ENCODE results near the gene COP1. TPM values are rescaled to one million over a fixed set of nuclear protein-coding genes. Genes with fewer than 3 reads are reported as not detected.

Gene COP1
- total and polyA plus RNA-seq, 2 of the 8 experiments (the other 6 are each of a cell fraction or from before 2014, with no cell fraction given): 26.2 to 44.9 TPM

- WGBS, 2 experiments (ENCODE audit: extremely low coverage in 1 of 2, insufficient coverage in 1 of 2, insufficient read length in 1 of 2, insufficient replicate concordance in 2 of 2, low coverage in 1 of 2, low lambda C conversion rate in 2 of 2, missing lambda C conversion rate in 1 of 2): 90% methylated on average over 2 of the region's 2 CpGs; no CpG with 5 or more reads in 1 of the 2 experiments
- no peaks in the 10 kb centered on the region for H3K23me2 ChIP-seq (ENCODE audit: low read depth, low read length)
- no peak overlapping the region for H2AK5ac ChIP-seq (ENCODE audit: low read depth, low read length)
- no peak overlapping the region for H3K4me2 ChIP-seq (ENCODE audit: insufficient read depth in 1 of 2, low read depth in 2 of 2, low read length in 2 of 2)
- FAIRE-seq: no peak
- H4K5ac ChIP-seq (ENCODE audit: insufficient read length, low read depth, low read length): no peak overlapping the region
- no peaks in the 10 kb centered on the region for H3K79me1 ChIP-seq (ENCODE audit: low read depth, low read length)
- H3K27ac ChIP-seq (ENCODE audit: low read depth, low read length): no peak overlapping the region
- no peak overlapping the region for H4K91ac ChIP-seq (replicated peaks; ENCODE audit: insufficient read length, low read length)
- no peak overlapping the region for H2BK12ac ChIP-seq (ENCODE audit: low read depth, low read length)
- POLR2A ChIA-PET (ENCODE audit: partially characterized antibody): no interaction called here
- H2AFZ ChIP-seq (ENCODE audit: low read length): no peak overlapping the region
- no peak overlapping the region for H2BK120ac ChIP-seq (replicated peaks; ENCODE audit: low read depth, low read length)
- H3K56ac ChIP-seq (replicated peaks; ENCODE audit: insufficient read length, low read depth, low read length): no peak overlapping the region
- no peak overlapping the region; a peak in 1 of 8 replicates for H3K4me3 ChIP-seq (ENCODE audit: extremely low read depth in 1 of 4, insufficient read depth in 2 of 4, low read depth in 3 of 4, low read length in 4 of 4)
- no peak overlapping the region for H3K18ac ChIP-seq (ENCODE audit: extremely low read depth, low read length)
- H3K14ac ChIP-seq (ENCODE audit: insufficient read length): no peak overlapping the region
- H3K9me3 ChIP-seq (ENCODE audit: insufficient read depth in 2 of 2, low read depth in 1 of 2, low read length in 1 of 2): peaks cover 14 to 18% of the 10 kb centered on the region in 2 experiments
- H3K4ac ChIP-seq (replicated peaks; ENCODE audit: insufficient read length, low read depth, low read length): no peak overlapping the region
- H3K23ac ChIP-seq (ENCODE audit: insufficient read length): no peak overlapping the region
- no peak overlapping the region for H2BK5ac ChIP-seq (ENCODE audit: low read depth, low read length)
- no peaks in the 10 kb centered on the region for H3K27me3 ChIP-seq (replicated peaks in 1 of 4; ENCODE audit: control insufficient read depth in 3 of 4, extremely low read depth in 1 of 4, insufficient read depth in 3 of 4, low read length in 3 of 4)
- H4K20me1 ChIP-seq (replicated peaks in 1 of 2; ENCODE audit: control insufficient read depth in 1 of 2, insufficient read depth in 2 of 2, low read length in 2 of 2): no peaks in the 10 kb centered on the region
- no peaks in the 10 kb centered on the region for H3K79me2 ChIP-seq (ENCODE audit: control insufficient read depth in 1 of 2, insufficient read depth in 2 of 2, low read length in 2 of 2)
- peaks cover 0 to 5% (median 0%) of the 10 kb centered on the region in 4 experiments; a peak in 2 of 7 replicates for H3K4me1 ChIP-seq (replicated peaks in 1 of 4; ENCODE audit: control insufficient read depth in 3 of 4, insufficient read depth in 4 of 4, low read length in 3 of 4)
- DNase-seq (ENCODE audit: low read depth in 1 of 2, low spot score in 2 of 2): no peak
- no peak overlapping the region for H3K9ac ChIP-seq (replicated peaks in 1 of 4; ENCODE audit: extremely low read depth in 1 of 4, low read depth in 3 of 4, low read length in 3 of 4)
- no peak for TF ChIP-seq SP1 (IDR thresholded peaks at IDR 0.05; ENCODE audit: low read depth, low read length)
- TF ChIP-seq SAP30 (IDR thresholded peaks at IDR 0.05; ENCODE audit: insufficient read depth, insufficient replicate concordance, low read length): no peak
- TF ChIP-seq BCL11A (IDR thresholded peaks at IDR 0.05; ENCODE audit: low read depth in 2 of 2, low read length in 2 of 2): no peak
- H4K8ac ChIP-seq (ENCODE audit: extremely low read depth, insufficient read depth, low read length): no peak overlapping the region
- CTCF ChIA-PET (ENCODE audit: partially characterized antibody): no interaction called here
- H3K36me3 ChIP-seq (ENCODE audit: control insufficient read depth in 2 of 4, insufficient read depth in 4 of 4, low read length in 3 of 4): peaks cover 0 to 25% (median 12%) of the 10 kb centered on the region in 4 experiments; a peak in 5 of 8 replicates
- no peak overlapping the region for H2BK15ac ChIP-seq (ENCODE audit: low read length)
- H2BK20ac ChIP-seq (ENCODE audit: low read length): no peak overlapping the region
Observed at GRCh38 chr1:176098560-176098959, 108.5 kb downstream of the COP1 start.
